ENCODE data around the gene BRD4. TPM values are rescaled to one million over a fixed set of nuclear protein-coding genes. Genes with fewer than 3 reads are reported as not detected.

The BRD4 gene
- total and polyA plus RNA-seq, 2 donors (not counting 3 experiments of a cell fraction or from before 2014, with no cell fraction given): 14.9 to 125 TPM

DNA sequence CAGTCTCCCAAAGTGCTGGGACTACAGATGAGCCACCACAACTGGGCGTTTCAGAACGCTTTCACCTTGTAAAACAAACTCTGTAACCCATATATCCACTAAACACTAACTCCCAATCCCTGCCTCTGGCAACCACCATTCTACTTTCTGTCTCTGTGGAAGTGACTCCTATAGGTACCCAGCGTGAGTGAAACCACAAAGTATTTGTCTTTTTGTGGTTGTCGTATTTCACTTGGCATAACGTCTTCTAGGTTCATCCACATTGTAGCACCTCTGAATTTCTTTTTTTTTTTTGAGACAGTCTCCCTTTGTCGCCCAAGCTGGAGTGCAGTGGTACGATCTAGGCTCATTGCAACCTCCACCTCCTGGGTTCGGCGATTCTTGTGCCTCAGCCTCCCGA lies 44.8 kb downstream of the BRD4 start:
- no peak overlapping the region for H2AFZ ChIP-seq (ENCODE audit: low read depth, low read length)
- DNase-seq (ENCODE audit: low read depth, low spot score): no peak
- H3K4me3 ChIP-seq (replicated peaks in 1 of 3; ENCODE audit: insufficient read depth in 1 of 3, low read depth in 1 of 3, low read length in 3 of 3): no peak overlapping the region
- no TSS peak for BruUV-seq (replicated peaks)
- FAIRE-seq: no peak
- peaks cover 21% of the 10 kb centered on the region for H3K4me1 ChIP-seq (ENCODE audit: control insufficient read depth, extremely low read depth, insufficient read depth, low read length)
- H3K4me2 ChIP-seq (ENCODE audit: insufficient read depth, low read length): no peak overlapping the region
- dilution Hi-C loops (cut with MboI; ENCODE audit: extremely low pct_ligation_motif_present, low sequenced_read_pairs): no loop called here
- H3K9ac ChIP-seq (replicated peaks; ENCODE audit: extremely low read depth, insufficient read depth, low read length): no peak overlapping the region
- H3K9me3 ChIP-seq (replicated peaks; ENCODE audit: control insufficient read depth, insufficient read depth, low read length): no peaks in the 10 kb centered on the region
- H3K36me3 ChIP-seq (ENCODE audit: control insufficient read depth in 2 of 2, extremely low read depth in 1 of 2, insufficient read depth in 2 of 2, low read length in 2 of 2): no peaks in the 10 kb centered on the region
- ChIA-PET CTCF (interaction anchor here (1.1 to 1.5 kb wide), 2 partner anchors 8 to 13 kb away, joined by 3 to 5 read pairs; no protein-coding TSS in a partner anchor), POLR2A (no interaction called here)
- TF ChIP-seq MYC (IDR thresholded peaks at IDR 0.05; ENCODE audit: low read depth, low read length) (no peak), GATA2 (IDR thresholded peaks at IDR 0.05; ENCODE audit: insufficient read depth, insufficient read length, low read depth, low read length) (no peak), JUN (IDR thresholded peaks at IDR 0.05; ENCODE audit: borderline replicate concordance, insufficient read depth, insufficient read length, low read depth) (no peak), FOS (IDR thresholded peaks at IDR 0.05; ENCODE audit: borderline replicate concordance, insufficient read depth, low read length) (no peak), CTCF (IDR thresholded peaks at IDR 0.05; ENCODE audit: extremely low read depth in 1 of 2, insufficient read depth in 1 of 2, low read depth in 1 of 2, low read length in 2 of 2) (no peak), MAX (IDR thresholded peaks at IDR 0.05; ENCODE audit: insufficient read depth, insufficient read length) (no peak), EZH2 (IDR thresholded peaks at IDR 0.05; ENCODE audit: borderline replicate concordance, low read depth, low read length, severe bottlenecking) (no peak), POLR2A (IDR thresholded peaks at IDR 0.05; ENCODE audit: low read depth, low read length) (no peak), POLR2AphosphoS5 (IDR thresholded peaks at IDR 0.05; ENCODE audit: insufficient read depth, low read depth, low read length) (no peak)
- H4K20me1 ChIP-seq (replicated peaks; ENCODE audit: control insufficient read depth, extremely low read depth, insufficient read depth, low read length): peaks cover 18% of the 10 kb centered on the region
- H3K79me2 ChIP-seq (ENCODE audit: control insufficient read depth, insufficient read depth, low read length): peaks cover 98% of the 10 kb centered on the region
- H3K9me1 ChIP-seq (replicated peaks; ENCODE audit: control insufficient read depth, extremely low read depth, insufficient read depth, low read length): no peaks in the 10 kb centered on the region
- H3K27ac ChIP-seq (ENCODE audit: insufficient read depth, low read depth, low read length): no peak overlapping the region
- intact Hi-C loops (cut with micrococcal nuclease): no loop called here
- H3K27me3 ChIP-seq (ENCODE audit: control insufficient read depth in 2 of 2, insufficient read depth in 2 of 2, low read length in 2 of 2): no peaks in the 10 kb centered on the region
